Colon (tissue), 2 donors: ENCODE results near the gene SH3PXD2A.

Experiments used
- FAIRE-seq: peaks from 2 replicates; lab custom pipeline; 2012; peaks lifted over from hg19 to GRCh38; lab: Jason Lieb, UNC
- donor health status: control.
- donor health status: control.

Gene SH3PXD2A

DNA sequence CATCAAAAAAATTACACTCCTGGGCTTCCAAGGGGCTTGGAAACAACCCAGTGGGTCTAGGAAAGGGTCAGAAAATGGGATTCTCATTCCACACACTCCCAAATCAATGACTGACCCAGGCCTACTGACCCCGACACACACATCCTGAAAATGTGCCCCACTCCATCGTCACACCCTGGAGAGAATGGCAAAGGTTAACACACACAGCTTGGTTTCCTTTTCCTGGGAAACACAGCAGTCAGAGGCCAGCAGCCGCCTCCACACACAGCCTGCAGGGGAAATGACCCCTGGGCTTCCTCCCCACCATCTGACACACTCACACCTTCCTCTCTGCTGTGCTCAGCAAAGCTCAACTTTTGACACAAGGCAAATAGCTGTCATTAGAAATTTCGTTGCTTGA is 42.9 kb downstream of the SH3PXD2A start:
- FAIRE-seq: no peak

DNA sequence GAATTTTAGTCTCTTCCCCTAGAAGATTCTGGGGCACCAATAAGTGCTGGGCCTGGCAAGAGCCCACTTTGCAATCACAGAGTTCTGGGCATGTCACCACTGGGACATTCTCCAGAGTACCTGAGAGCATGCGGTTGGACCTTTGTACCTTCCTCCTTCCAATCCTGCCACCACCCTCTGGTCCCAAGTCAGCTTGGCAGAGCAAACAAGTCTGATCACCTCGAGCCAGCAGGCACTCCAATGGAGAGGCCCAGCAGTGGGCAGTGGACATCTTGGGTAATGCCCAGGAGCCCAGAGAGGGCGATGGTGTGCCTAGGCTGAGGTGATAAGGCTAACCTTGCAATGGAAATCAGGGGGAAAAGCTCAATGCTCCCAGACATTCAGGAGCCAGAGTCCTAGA is 43.4 kb downstream of the SH3PXD2A start:
- no peak for FAIRE-seq

DNA sequence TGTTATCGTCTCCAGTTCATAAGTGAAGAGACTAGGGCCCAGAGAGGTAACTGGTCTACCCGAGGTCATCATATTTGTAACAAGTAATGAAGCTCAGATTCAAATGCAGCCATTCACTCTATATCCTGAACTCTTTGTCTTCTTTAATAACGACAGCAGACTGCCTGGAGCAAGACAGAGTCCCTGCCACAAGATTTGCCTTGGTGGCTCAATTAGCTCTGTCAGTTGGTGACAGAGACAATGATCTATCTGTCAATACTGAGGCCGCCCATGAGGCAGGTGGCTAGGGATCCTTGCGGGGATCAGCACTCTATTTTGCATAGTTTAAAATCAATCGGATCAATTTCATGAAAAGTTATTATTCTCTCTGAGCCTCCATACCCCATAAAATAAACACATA is 43.9 kb downstream of the SH3PXD2A start:
- no peak for FAIRE-seq

DNA sequence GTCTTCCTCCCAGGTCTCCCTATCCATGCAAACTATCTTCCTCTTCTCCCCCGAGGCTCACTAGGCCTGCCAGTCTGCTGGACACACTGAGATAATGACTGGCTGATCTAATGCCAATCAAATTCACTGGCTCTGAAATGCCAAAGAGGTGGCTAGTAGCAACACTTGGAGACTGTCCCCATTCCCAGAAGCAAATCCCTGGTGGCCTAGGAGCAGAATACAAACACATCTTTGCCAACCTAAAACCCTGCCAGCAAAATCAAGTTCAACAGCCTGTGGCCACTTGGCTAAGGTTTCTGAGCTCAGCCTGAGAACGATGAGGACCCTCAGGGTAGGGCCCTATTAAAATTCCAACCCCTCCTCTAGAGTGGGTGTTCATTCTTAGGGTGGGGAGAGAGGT is 46.6 kb downstream of the SH3PXD2A start:
- no peak for FAIRE-seq

DNA sequence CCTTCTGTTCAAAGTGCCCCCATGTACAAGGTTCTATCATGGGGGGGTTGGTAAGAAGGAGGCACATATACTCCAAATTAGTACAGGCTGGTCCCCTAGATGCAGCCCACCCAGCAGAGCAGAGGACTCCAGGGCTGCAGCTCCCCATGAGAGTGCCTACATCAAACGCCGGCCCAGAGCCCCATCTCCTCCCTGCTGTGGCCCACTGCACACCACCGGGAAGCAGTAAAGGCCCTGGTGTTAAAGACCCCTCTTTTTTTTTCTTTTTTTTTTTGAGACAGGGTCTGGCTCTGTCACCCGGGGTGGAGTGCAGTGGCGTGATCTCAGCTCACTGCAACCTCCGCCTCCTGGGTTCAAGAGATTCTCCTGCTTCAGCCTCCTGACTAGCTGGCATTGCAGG is 47.4 kb downstream of the SH3PXD2A start:
- no peak for FAIRE-seq

DNA sequence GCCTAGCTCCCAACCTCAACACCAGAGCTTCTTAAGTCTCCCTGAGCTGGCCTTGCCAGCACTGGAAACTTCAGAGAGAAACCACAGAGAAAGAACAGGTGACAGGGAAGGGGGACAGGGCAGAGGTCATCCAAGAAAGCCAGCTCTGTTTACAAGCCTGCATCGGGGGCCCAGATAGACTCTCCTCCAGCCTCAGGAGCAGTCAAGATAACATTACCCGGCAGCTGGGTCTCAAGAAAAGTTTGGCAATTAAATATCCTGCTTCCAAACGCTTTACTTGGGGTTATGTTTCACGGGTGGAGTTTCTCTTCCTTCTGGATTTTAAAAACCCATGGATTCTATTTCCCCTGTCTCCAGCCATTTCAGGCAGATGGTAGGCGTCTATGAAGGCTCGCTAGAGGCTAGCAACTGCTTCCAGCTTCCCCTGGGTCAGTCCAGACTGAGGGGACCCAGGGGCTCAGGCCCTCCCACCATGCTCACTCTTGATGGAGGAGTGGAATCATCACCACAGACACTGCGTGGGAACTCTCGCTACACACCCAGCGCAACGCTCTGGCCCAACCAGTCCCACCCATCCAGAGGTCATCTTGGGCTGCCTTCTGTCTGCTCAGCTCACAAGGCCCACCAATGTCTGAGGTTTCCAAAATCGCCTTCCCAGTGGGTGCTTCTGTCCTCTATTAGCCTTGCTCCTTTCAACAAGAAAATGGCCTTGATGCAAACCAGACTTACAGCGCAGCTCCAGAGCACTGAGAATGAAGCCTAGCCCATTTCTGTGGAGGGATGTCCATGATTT is 48.8 kb downstream of the SH3PXD2A start:
- no peak for FAIRE-seq

DNA sequence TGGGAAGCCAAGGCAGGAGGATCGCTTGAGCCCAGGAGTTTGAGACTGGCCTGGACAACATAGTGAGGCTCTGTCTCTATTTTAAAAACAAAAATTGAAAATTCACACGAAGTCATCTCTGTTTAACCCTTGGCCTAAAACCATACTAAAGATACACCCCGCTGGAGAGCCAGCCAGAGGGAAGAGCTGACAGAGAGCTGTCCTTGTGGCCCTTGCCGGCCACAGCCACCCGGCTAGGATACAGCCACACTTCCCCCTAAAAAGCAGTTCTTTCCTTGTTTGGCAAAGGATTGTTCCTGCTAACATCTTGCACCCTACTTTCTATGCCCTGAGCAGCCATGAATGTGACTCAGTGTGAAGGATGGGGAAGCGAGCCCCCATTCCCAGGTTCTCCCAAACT is 49.6 kb downstream of the SH3PXD2A start:
- FAIRE-seq: no peak

DNA sequence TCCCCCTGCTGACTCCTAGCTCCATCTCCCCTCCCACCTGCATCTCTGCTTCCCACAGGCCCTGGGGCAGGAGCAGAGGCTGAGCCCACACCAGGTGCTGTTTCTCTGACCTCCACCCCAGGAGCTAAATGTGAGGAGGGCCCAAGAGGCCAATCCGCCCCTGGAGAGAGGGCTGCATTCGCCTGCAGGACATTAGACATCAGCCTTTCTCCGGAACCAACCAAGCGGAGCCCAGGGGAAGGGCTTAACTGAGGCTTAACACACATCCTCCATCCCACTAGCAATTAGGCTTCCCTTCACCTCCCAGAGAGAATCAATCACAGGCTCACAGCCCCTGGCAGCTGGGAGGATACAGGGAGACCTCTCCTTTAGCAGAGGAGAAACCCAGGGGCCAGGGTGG is 50.5 kb downstream of the SH3PXD2A start:
- no peak for FAIRE-seq

DNA sequence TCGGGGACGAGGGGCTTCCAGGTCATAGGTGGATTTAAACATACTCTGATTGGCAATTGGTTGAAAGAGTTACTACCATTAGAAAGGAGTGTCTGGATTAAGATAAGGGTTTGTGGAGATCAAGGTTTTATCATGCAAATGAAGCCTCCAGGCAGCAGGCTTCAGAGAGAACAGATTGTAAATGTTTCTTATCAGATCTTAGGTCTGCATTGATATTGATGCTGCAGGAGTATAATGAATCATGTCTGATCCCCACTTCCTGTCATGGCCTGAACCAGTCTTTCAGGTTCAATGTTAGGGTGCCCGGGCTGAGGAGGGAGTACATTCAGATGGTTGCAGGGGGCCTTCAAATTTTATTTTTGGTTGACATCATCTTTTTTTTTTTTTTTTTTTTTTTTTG is 51.4 kb downstream of the SH3PXD2A start:
- FAIRE-seq: no peak

DNA sequence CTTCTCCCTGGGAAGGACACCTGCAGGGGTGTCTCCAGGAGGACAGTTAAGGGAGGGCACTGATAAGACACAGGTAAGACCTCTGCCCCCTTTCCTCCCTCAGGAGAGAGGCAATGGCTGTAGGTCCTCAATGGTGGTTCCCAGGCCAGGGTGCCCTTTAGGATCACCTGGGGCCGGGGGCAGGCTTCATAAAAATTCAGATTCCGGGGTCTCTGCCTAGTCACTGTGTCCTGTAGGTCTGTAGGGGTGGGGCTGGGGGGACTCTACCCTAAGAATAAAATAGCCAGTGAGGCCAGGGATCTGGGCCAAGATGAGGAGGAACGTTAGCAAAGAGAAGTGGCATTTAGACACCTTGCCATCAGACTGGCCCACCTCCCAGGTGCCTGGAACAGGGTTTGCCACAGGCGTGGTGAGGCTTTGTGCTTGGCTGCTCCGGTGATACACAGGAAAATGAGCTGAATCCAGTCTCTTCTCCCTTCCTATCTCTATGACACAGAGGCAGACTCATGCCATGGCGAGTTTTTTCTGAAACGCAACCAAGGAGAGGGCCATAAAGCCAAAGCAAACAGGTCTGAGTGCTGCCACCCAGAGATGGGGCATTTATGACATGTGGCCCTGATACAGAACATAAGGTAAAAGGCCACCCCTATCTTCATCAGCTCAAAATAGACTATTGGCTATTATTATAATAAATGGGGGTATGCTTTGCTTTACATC is 52.6 kb downstream of the SH3PXD2A start:
- no peak for FAIRE-seq

DNA sequence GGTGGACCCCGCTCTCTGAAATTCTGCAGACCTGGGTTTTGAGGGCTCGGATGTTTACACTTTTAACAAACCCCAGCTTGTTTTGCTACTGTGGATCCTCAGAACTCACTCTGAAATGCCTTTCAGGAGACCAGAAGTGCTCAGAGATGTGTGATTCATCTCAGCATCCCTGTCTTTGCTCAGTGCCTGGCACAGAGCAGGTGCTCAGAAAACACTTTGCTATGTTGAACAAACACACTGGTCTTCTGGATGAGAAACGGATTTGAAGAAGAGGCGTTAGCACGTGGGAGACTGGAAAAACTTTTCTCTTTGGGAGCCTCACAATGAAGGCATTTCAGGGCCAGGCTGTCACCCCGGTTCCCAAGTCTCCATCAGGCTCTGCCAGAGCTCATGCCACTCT is 53.3 kb downstream of the SH3PXD2A start:
- no peak for FAIRE-seq

DNA sequence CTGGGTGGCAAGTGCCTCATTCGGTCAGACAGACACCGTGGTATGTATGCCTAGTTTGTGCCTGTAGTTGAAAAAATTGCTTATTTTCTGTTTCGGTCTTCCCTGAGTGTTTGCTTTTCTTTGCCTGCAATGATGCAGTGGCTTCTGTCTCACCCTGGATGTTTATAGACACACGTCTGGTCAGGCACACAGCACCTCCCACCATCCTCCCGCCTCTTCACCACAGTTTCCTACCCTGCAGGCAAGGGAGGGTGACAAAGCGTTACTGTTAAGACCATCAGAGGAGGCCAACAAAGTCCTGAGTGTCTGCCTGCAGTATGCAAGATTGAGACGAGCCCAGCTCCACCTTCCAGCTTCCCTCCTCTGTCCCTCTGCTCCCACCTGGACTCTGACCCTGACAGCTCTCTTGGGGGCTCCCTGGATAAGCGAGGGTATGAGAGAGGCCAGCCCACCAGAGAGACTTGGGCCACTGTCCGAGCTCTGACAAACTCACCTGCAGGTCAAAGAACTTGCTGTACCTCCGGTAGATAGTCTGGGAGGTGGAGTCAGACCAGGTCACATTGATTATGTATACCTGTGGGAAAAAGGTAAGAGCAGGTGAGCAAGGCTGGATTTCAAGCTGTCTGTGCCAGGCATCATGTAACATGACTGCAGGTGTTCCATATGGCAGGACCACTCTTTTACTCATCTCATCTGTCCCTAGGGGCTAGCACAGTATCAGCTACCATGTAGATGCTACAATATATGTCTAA is 54.4 kb downstream of the SH3PXD2A start:
- no peak for FAIRE-seq

DNA sequence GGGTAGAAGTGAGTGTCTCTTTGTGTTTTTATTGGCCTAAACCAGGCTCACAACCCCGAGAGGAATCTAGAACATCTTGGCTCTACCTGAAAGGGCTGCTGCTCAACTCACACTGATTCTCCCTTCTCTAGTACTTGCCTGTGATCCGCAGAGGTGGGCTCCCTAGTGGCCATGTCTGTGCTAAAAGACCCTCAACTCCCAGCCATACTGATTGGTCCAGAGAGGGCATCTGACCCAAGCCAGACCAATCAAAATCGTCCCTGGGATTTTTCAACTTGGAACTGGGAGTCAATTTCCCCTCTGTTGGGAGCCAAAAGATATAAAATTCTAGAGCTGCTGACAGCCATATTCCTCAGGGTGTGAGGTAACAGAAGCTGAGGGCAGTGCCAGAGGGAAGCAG is 55.3 kb downstream of the SH3PXD2A start:
- FAIRE-seq: no peak

DNA sequence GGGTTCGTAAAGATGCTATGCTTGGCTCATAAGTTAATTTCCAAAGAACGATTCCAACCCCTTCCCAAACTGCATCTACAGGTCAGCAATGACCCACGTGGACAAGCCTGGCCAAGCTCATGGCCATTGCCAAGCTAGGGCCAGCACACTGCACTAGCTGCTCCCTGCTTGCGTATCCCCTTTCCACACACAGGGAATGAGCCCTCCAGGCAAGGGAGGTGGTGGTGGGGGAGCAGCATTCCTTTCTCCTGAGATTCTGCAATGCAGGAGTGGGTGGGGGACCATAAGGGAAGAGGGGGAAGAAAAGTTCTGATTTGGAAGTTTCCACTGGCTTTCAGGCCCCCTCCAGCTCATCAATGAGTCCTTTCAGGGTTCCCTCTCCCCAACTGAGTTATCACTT is 56.0 kb downstream of the SH3PXD2A start:
- FAIRE-seq: no peak

DNA sequence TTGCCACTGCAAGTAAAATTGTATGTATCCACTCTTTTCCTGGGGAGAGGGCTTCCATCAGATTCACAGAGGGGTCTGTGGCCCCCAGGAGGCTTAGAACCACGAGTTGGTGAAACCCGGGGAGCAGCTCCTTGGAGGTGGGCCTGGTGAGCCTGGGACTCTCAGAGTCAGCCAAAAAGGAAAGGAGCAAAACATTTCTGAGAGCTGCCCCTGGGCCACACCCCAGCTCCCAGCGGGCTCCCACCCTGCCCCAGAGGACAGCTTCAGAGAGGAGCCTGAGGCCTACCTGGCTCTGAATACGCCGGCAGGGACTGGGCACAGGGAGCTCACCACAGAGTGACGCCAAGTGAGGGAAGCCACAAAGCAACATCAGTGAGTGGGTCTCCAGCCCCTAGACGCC is 56.9 kb downstream of the SH3PXD2A start:
- FAIRE-seq: no peak

DNA sequence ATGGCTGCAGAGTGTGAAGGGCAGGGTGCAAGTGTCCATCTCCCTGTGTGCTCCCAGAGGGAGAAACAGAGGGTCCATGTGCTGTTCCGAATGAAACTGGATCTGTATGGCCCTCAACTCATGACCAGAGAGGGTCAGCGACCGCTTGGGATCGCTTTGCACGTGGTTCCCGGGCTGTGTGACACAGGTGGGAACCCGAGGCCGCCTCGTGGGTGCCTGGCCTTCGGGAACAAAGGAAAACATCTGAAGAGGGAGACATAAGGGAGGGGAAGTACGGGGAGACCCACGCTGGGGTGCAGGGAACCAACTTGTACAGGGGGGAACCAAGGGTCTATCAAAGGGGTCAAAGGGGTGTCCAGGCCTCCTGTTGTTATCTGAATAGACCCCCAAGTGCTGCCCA is 57.5 kb downstream of the SH3PXD2A start:
- no peak for FAIRE-seq

DNA sequence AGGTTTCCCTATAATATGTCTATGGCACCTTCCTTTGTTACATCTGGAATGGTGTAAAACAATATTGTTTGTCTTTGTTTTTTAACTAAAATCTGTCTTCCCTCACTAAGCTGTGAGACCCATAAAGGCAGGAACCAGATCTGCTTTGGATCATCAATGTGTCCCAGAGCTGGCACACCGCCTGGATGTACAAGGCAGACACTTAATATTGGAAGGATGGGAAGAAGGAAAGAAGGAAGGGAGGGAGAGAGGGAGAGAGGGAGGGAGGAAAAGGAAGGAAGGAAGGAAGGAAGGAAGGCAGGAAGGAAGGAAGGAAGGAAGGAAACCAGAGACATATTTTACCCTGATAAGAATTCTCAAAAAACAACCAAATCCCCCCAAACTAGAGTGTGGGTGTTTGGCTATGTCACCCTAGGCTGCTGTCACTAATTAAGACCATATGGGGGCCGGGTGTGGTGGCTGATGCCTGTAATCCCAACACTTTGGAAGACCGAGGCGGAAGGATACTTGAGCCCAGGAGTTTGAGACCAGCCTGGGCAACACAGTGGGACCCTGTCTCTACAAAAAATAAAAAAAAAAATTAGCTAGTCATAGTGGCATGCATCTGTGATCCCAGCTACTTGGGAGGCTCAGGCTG is 59.6 kb downstream of the SH3PXD2A start:
- FAIRE-seq: no peak

DNA sequence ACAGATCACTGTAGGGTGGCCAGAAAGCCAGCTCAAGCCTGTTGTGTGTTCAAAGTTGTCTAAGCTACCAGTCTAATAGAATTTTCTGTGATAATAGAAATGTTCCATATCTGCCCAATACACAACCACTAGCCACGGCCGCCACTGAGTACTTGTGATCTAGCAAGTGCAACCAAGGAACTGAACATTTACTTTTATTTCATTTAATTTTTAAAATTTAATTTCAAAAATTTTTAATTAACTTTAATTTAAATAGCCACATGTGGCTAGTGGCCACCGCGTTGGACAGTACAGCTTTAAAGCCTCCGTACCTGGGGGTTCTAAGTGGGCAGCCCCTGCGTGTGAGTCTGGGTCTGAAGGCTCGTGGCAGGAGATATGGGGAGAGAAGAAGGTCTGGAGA is 60.4 kb downstream of the SH3PXD2A start:
- no peak for FAIRE-seq

DNA sequence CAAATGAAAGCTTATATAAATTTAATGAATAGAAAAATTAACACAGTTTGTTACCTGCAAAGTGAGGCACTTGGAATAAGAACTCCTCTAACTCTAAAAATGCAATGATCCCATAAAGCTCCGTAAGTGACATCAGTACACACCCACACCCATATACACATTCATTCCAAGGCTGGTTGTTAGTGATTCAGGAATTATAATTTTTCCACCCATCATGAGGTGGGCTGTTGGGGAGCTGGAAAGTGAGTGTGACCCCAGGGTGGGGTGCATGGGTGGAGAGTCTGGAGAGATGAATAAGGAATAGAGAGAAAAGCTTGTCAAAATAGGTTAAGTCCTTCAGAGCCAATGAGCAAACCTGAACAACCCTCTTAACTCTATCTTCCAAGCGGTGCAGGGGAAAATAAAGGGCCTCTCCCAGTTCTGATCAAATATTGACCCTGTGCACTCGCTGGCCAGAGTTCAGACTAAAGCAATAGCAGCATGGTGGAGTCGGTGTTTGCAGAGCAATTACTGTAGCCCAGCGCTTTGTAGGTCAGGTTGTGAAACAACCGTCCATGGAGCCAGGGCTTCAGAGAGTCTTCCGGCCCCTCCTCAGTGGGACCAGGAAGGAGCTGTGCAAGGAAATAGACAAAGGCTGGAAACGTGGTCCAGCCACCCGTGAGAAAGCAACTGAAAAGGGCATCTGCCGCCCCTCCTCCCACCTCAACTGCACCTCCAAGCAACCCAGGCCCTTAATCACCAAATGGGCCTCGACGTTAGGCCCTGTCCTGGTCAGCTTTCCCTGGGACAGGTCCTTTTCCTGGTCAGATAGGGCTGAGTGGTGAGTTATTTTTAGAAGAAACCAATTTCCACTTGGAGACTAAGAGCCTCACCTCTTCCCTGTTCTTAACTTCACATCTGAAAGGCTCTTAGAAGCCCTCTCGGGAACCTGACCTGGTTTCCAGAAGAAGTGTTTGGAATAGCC is 61.2 kb downstream of the SH3PXD2A start:
- peak; percentile 71 for FAIRE-seq

DNA sequence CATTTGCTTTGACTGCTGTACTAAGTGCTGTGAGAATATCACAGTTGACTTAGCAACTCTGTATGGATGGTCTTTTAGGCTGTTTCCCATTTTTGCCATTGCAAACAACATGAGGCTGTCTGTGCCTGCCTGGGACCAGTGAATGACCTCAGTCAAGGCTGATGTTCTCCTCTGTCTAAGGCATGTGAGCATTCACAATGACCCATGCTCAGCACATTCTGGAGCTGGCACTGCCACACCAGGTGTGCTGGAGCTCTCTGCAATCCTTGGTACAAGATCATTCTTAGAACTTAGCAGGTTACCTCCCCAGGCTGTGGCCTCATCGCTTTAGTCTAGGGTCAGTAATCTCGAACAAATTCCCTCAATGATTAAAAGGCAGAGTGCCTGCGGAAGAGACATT is 61.9 kb downstream of the SH3PXD2A start:
- FAIRE-seq: no peak

DNA sequence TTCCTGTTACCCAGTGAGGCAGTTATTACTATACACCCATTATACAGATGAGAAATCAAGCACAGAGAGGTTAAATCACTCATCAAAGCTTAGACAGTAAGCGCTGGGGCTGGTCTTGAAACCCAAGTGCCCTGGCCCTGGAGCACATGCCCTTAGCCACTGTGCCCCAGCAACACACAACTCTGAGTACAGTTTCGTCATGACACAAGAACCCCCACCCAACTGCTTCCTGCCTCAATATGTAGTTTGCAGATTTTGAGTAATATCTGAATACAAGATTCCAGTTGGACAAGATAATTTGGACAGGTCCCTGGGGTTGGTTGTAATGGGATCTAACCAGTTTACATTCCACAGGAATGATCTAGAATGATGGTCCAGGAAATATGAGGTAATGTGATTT is 62.8 kb downstream of the SH3PXD2A start:
- FAIRE-seq: no peak

DNA sequence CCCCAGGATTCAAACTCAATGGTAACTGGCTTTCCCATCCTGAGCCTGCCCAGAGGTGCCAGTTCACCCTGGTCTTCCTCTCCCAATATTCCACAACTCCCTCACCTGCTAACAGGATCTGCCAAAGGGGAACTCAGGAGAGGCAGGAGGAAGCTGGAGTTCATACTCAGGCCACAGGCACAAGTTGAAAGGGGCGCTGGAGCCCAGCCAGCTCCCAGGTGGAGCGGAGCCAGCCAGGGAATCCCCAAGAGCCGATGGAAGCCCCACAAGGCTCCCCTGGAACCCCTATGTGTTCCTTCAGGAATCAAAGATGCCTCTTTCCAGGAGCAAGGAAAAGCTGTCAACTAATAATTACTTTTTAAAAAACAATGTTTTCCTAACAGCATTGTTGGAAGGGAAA is 63.5 kb downstream of the SH3PXD2A start:
- no peak for FAIRE-seq
